Fibroblast of skin of back (primary cell): ENCODE results near the gene POGLUT2.
"Not testable (repeated sequence)": the region's sequence is repeated elsewhere in the genome, so short reads cannot be mapped to it uniquely, and the experiment has no call there.

Experiments used
- DNase-seq: peaks from one replicate; pipeline ENCODE4 v3.0.0-alpha.2; 2013

POGLUT2 gene

DNA sequence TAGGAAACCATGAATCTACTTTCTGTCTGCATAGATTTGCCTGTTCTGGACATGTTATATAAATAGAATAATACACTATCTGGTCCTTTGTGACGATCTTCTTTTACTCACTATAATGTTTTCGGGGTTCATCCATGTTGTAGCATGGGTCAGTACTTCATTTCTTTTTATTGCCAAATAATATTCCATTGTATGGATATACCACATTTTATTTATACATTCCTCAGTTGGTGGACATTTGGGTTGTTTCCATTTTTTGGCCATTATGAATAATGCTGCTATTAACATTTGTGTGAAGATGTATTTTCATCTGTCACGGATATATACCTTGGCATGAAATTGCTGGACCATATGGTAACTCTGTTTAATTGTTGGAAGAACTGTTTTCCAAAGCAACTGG, 6.9 kb upstream of the POGLUT2 start:
- no peak for DNase-seq

DNA sequence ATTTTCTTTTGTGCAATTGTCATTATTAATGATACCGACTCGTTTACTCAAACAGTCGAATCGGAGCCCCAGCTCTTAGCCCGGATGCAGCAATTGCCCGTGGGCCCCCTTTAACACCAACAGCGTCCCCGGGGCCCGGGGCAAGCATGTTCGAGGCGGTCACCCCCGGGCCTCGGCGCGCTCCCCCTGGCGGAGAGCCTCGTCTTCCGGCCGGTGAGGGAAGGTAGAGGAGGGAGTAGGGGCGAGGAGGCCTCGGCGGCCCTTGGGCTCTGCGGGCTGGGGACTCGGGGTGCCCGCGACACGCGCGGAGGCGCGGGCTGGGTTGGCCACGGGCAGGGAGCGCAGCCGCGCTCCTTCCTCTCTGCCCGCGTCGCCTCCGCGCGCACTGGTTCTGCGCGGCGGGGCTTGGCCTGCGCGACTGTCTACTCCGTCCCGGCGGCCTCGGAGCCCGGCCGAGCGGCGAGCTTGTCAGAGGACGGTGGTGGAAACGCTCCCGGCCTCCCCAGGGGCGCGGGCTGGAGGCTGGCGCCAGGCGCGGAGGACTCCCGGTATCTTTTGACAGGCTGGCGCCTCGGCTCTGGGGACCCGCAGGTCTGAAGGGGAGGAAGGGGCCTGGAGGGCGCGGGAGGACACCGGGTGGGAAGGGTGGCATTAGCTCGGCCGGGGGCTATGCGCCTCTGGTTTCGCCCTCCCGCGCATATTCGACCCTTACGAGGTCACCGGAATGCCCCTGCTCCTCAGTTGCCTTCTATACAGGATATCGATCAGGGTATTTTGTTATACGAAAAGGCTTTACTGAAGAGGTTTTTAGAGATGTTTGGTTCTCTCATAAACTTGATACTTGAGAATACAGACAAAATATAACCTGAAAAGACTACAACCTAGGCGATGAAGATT, 1.6 kb upstream of the POGLUT2 start:
- DNase-seq = peak; percentile 85

DNA sequence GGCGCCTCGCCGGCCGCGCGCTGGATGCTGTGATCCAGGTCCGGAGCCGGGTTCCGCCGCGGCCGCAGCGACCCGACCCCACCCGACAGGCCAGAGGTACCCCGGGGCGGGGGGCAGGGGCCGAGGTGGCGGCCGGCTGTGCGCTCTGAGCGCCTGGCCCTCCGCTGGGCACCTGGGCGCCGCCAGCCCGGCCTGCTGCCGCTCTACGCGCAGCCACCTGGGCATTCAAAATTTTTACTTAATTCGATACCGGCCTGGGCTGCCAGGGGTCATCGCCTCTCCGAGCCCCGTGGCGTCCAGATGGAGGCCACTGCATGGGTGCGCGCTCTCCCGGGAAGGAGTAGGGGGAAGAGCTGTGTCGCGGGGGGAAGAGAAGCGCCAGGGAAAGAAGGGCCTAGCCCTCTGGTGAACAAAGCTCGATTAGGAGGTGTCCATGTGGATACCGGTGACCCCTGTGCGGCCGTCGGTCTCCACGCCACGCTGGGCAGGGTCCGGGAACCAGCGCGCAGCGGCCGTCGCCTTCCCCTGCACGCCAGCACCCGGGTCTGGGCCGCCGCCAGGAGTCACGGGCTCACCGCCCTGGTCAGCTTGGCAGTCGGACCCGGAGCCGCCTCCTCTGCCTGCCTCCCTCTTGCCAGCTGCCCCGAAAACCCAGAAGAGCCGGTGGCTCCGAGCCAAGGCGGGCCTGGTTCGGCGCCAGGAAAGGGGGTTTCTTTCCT, 809 bp upstream of the POGLUT2 start:
- peak; percentile 20 for DNase-seq

DNA sequence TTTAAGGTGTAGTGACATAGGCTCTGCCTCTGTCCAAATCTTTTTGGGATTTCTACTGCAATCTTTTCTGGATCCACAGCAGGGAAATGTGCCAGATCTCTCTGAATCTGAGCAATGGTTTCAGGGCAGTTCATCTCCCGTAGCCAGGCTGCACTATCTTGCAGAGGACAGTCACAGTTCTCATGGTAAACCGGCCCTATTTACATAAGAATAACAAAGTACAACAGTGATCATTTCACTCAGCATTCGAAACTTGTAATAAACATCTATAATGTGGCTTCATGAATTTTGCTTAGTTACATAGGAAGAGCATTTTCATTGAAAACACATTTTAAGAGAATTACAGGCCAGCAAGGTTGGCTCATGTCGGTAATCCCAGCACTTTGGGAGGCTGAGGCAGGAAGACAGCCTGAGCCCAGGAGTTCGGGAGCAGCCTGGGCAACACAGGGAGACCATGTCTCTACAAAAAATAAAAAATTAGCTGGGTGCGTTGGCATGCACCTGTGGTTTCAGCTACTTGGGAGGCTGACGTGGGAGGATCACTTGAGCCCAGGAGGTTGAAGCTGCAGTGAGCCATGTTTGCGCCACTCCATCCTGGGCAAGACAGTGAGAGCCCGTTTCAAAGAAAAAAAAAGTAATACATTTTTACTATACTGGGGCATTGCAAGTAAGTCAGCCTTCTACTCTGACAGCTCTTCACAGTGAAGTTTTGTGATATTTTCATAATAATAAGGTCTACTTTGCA, 5.0 kb downstream of the POGLUT2 start:
- DNase-seq = no peak

DNA sequence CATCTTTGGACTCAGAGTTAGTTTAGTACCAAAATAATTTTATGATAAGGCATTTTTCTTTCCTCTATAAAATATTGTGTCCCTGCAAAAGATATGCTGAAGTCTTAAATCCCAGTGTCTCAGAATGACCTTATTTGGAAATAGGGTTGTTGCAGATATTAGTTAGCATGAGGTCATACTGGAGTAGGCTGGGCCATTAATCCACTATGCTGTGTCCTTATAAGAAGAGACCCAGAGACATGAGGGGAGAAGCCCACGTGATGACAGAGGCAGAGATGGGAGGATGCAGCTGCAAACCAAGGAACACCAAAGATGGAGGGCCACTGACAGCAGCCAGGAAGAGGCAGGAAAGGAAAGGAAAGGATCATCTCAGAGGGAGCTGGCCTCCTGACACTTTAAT, 6.4 kb downstream of the POGLUT2 start:
- DNase-seq = peak; percentile 66

DNA sequence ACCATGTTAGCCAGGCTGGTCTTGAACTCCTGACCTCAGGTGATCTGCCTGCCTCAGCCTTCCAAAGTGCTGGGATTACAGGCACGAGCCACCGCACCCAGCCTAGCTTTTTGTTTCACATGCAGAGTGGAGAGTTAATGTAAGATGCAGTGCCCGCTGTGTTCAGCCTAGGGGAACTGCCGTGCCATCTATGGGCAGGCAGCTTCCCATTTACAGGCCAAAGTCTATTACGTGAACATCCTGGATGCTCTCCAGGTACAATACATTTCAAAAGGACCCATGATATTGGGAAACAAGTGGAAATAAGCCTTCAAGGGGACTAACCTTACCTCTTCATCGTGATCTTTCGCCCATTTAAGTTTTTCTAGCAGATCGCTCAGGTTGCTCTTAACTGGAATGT, 10.1 kb downstream of the POGLUT2 start:
- no peak for DNase-seq

DNA sequence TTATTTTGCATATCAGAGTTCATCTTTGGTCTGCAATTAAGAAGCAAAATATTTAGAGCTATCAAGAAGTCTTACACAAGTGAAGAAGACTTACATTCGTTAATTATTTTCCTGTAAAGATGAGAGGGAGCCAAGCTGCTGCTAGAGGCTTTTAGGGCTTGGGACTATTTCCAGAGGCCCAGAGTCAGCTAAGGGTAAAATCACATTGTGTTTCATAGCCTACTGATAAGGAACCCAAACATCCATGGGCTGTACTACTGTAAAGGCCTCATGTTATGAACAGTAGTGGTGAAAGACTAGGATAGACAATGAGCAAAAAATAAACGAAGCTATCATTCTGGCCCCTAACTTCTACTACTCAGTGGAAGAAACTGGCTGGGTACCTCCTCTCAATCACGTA, 14.3 kb downstream of the POGLUT2 start:
- no peak for DNase-seq

DNA sequence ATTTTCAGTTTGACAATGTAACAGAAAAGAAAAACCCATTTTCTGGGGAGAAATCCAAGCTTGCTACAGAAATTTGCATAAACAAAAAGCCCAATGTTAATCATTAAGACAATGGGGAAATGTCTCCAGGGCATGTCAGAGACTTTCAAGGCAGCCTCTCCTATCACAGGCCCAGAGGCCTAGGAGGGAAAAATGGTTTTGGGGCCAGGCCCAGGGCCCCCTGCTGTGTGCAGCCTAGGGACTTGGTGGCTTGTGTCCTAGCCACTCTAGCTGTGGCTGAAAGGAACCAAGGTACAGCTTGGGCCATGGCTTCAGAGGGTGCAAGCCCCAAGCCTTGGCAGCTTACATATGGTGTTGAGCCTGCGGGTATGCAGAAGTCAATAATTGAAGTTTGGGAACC, 17.2 kb downstream of the POGLUT2 start:
- no peak for DNase-seq

DNA sequence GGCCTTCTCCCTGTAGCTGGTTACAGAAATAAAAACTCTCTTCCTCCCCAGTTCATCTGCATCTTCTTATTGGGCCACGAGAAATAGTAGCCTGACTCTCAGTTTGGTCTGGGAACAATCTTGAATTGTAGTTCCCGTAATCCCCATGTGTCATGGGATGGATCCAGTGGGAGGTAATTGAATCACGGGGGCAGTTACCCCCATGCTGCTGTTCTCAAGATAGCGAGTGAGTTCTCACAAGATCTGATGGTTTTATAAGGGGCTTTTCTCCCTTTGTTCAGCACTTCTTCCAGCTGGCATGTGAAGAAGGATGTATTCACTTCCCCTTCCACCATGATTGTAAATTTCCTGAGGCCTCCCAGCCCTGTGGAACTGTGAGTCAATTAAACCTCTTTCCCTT, 18.1 kb downstream of the POGLUT2 start:
- not testable (repeated sequence) for DNase-seq

DNA sequence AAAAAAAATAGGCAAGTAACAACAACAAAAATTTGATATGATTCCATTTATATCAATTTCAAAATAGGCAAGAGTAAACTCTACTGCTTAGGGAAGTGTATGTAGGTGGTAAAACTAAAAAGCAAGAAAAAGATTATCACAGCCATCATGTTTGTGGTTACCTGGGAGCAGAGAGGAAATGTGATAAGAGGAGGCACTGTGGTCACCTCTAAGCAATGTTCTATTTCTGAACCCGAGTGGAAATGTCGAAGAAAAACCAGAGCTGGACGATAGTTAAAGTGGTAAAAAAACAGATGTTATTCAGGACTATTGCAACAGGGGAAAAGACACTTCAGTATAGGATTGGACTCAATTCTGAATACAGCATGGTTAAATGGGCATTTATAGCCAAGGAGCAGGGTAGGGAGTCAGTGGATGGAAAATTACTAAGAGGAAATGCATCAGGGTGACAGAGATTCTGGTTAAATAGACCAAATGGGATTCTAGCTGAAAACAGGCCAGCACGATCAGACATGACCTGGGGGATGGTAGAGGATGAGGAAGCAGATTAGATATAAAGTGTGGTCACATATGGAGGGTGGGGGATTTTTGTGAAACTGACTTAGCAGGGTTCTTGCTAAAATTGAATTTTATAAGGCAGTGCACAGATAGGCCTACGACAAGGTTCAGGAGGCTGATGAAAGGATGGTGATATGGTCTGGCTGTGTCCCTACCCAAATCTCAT, 19.2 kb downstream of the POGLUT2 start:
- no peak for DNase-seq

DNA sequence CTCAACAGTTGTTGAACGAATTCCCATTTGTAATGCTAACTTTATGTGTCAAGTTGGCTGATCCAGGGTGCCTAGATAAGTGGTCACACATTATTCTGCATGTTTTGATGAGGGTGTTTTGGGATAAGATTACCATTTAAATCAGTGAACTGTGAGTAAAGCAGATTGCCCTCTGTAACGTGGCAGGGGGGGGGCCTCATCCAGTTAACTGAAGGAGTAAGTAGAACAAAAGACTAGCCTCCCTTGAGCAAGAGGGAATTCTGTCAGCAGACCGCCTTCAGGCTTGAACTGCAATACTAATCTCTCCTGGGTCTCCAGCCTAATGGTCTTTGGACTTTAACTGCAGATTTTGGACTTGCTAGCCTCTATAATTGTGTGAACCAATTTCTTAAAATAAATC, 21.0 kb downstream of the POGLUT2 start:
- DNase-seq = no peak

DNA sequence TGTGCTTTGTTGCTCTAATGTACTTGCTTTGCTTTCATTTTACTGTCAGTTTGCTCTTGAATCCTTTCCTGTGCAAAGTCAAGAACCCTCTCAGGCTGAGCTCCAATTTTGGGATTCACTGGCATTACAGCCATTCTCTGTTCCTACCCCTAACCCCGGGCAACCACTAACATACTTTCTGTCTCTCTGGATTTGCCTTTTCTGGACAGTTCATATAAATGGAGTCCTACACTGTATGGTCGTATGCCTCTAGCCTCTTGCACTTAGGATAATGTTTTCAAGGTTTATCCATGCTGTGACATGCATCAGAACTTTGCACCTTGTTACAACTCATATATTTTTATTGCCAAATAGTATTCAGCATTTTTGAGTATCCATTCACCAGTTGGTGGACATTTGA, 22.5 kb downstream of the POGLUT2 start:
- no peak for DNase-seq

DNA sequence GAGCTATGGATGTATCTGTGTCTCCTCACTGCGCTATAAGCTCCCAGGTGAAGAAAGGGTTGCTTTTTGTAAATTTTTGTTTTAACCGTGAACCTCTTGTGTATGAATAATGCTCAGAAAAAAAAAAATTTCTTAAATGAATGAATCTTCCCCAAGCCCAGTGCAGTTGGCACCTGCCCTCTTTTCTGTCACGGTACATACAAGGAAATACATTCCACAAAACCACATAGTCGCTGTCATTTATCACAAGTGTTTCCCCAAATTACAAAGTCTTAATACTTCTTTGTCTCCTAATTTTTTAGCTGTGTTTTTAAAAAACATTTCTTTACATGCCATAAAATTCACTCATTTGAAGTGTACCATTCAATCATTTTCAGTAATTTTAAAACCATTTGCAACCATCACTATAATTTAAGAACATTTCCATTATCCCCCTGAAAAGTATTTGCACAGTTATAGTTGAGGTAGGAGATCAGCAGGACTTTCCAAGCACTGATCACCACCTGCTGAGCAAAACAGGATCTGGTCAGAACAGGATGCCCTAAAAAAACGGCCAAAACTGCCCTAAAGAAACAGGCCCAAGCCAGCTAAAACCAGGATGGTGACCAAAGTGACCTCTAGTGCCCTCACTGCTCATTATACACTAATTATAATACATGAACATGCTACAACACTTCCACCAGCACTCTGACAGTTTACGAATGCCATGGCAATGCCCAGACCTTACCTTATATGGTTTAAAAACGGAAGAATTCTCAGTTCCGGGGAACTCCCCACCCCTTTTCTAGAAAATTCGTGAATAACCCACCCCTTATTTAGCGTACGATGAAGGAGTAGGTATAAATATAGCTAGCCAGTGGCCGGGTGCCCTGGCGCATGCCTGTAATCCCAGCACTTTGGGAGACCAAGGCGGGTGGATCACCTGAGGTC, 23.9 kb downstream of the POGLUT2 start:
- no peak for DNase-seq

DNA sequence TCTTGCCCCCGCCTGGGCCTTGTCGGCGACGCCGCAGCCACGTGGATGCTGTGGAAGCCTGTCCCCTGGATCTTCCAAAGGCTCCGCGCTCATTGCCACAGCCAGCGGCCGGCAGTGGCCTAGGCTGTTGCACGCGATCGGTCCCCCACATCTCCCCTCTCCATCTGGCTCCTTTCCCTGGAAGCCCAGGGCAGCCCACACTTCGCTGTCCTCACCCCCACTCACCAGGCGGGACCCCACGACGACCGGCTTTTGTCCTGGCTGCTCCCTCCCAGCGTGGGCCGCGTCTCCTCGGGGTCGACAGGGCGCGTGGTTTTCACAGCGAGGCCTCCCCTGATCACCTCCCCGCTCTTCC, 24.6 kb downstream of the POGLUT2 start:
- DNase-seq = no peak

DNA sequence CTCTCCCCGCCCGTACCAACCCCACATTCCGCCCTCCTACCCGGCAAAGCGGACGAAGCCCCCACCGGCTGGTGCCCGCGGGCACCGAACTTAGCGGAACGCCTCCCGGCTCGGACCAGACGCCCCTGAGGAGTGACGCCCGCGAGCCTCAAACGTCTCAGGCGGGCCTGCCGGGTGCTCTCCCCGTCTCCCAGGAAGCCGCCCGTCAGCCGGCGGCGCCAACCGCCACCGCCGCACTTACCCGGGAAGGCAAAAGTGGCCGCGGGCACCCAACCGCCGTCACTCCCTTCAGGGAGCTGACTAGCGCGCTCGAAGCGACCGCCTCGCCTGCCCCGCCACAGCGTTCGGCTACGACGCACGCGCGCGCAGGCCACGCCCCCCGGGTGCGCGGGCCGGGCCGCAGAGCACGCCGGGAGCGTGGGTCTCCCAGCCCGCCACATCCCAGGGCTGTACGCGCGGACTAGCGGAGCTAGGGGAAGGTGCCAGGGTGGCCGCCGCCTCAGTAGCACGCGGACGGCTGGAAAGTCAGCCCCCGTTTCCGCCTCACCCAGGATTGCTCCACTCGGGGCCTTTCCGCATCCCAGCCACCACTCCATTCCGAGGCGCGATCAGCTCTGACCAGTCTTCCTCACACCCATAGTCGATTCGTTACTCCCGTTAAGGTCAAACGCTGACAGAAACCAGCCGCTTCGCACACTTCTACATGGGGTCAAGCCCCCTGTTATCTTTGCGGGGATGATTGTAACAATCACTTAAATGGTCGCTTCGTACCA, 25.1 kb downstream of the POGLUT2 start, which contains the start of gene TEX30:
TSS of gene TEX30 (minus strand) at position 346 of the 773 bp plus-strand sequence. CDS start 3,760 bp downstream, outside the sequence.
- DNase-seq = peak; percentile 88

DNA sequence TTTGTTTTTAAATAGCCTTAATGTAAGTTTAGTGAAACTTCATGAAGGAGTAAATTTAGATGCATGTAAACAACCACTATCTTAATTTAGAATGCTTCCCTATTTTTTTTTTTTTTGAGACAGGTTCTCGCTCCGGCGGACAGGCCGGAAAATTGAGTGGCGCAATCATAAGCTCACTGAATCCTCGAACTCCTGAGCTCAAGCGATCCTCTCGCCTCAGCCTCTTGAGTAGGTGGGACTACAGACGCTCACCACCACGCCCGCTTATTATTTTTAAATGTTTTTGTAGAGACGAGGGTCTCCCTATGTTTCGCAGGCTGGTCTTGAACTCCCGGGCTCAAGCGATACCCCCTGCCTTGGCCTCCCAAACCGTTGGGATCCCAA, 26.7 kb downstream of the POGLUT2 start:
- no peak for DNase-seq

DNA sequence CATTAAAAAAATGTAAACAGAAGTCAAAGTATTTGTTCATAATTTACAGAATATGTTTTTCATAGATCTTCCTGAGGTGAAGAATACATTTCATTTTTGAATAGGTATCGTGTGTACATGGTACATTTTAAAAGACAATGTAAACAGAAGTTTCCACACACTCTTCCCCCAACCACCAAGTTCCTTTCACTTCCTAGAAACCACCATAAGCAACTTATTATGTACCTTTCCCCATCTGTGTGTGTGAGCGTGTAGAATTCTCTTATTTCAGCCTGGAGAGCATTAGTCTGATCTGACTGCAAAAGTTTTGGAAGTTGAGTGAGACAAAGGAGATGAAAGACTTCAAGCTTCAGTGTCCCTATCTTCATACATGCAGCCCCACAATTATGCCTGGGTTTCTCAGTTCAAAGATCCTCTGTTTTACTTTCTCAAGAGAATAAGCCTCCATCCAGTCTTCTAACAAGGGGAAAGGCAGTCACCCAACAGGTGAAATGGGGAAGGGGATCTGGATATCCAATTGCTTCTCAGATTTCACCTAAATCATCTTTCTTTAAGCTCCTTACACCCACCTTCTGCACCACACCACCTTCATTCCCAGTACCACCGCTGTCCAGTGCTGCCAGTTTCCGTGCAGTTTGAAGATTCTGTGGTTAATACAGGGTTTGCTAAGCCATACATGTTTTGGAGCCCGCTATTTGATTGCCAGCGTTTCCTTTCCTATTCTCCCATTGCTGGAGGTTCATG, 27.3 kb downstream of the POGLUT2 start:
- DNase-seq = no peak

DNA sequence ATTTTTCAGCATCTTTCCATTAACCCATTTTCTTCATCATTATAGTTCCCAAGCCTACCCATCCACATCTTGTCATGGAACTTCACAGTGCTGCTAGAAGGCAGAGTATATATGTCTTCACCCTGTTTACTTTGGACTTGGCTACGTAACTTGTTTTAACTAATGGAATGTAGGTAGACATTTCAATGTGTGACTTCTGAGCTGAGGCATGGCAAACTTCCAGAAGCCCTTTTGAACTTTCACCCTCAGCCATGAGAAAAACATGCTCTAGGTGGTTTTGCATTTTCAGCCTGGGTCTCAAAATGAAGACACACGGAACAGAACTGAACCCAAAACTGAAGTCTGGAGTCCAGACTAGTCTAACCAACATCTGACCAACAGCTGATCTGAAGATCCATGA, 28.3 kb downstream of the POGLUT2 start:
- no peak for DNase-seq

DNA sequence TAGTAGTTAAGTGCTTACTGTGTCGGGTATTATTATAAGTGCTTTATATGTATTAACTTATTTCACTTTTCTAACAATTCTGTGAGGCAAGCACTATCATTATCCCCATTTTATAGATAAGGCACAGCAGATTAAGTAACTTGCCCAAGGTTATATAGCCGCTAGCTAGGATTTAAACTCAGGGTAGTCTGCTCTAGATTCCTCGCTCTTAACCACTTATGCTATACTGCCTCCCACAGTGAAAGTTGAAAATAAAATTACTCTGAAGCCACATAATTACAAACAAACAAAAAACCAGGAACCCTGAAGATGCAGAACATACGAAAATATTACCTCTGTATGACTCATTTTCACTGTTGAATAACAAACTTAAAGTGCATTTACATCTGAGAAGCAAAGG, 29.1 kb downstream of the POGLUT2 start:
- no peak for DNase-seq

DNA sequence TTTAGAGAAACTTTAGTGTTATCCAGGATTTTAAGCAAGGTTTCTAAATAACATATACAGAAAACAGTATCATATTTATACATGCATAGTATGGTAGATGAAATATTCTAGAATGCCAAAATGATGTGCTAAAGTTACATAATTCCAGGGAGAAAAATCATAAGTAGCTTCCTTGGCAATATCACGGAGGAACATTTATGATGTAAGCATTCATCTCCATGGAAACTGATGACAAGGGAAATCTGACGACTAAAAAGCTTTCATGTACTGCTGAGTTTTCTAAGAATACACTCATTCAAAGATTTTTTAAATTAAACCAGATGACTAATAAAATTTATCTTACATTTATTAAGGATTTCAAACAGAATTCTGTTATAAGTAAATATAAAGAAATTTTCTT, 29.9 kb downstream of the POGLUT2 start:
- DNase-seq = no peak
